Smooth muscle cell (in vitro differentiated cells): ENCODE data around the gene LRP2. TPM values are rescaled to one million over a fixed set of nuclear protein-coding genes. Genes with fewer than 3 reads are reported as not detected.

Experiments used
- DNase-seq: peaks from one replicate; lab custom pipeline; 2025; ENCODE audit not compliant: unreplicated experiment; lab: John Stamatoyannopoulos, UW
- H2AFZ ChIP-seq: fragments of 200-600 bp; sonication (generic); 2 replicates; pipeline ENCODE4 v1.6.0; 2016; ENCODE audit warnings: antibody characterized with exemption, low read depth, mild to moderate bottlenecking
- H3F3A ChIP-seq: fragments of 200-600 bp; sonication (generic); 2 replicates; pipeline ENCODE4 v1.6.0; 2017; ENCODE audit warnings: antibody characterized with exemption, low read depth
- H3K27ac ChIP-seq: fragments of 200-600 bp; sonication (generic); 2 replicates; pipeline ENCODE4 v1.5.1; 2016; ENCODE audit warnings: low read depth, mild to moderate bottlenecking
- H3K27me3 ChIP-seq: fragments of 200-600 bp; sonication (generic); 2 replicates; pipeline ENCODE4 v1.6.1; 2016; ENCODE audit warnings: low read depth, mild to moderate bottlenecking
- H3K36me3 ChIP-seq: fragments of 200-600 bp; sonication (generic); 2 replicates; pipeline ENCODE4 v1.5.1; 2016; ENCODE audit warnings: low read depth
- H3K4me1 ChIP-seq: fragments of 200-600 bp; sonication (generic); 2 replicates; pipeline ENCODE4 v1.5.1; 2016; ENCODE audit warnings: low read depth
- H3K4me2 ChIP-seq: fragments of 200-600 bp; sonication (generic); 2 replicates; pipeline ENCODE4 v1.6.0; 2016; ENCODE audit warnings: mild to moderate bottlenecking
- H3K4me3 ChIP-seq: fragments of 200-600 bp; sonication (generic); 2 replicates; pipeline ENCODE4 v1.5.1; 2016; ENCODE audit warnings: mild to moderate bottlenecking
- H3K79me2 ChIP-seq: fragments of 200-600 bp; sonication (generic); 2 replicates; pipeline ENCODE4 v1.6.0; 2016; ENCODE audit warnings: low read depth, mild to moderate bottlenecking
- H3K9ac ChIP-seq: fragments of 200-600 bp; sonication (generic); 2 replicates; pipeline ENCODE4 v1.6.0; 2016; ENCODE audit warnings: low read depth
- H3K9me3 ChIP-seq: fragments of 200-600 bp; sonication (generic); replicated peaks from 2 replicates; pipeline ENCODE4 v1.5.1; 2016; ENCODE audit warnings: low read depth
- H4K20me1 ChIP-seq: fragments of 200-600 bp; sonication (generic); 2 replicates; pipeline ENCODE4 v1.6.0; 2016; ENCODE audit warnings: low read depth
- WGBS: methylation state at CpG from one replicate; pipeline ENCODE4 v1.1.7; 2016; ENCODE audit warnings: low lambda C conversion rate; 5-methylcytosine and 5-hydroxymethylcytosine counted together
- polyA plus RNA-seq: library from polyadenylated mRNA; unstranded; fragments of >200 nt; fragmentation: Nextera tagmentation; extraction: Ambion mirVana; gene quantifications from 2 replicates; pipeline ENCODE4 v1.2.1, GENCODE V29; 2016
- total RNA-seq: library from RNA; depleted of rRNA; stranded (reverse); fragments of >200 nt; gene quantifications from 2 replicates; pipeline ENCODE4 v1.2.3, GENCODE V29; 2014
- TF ChIP-seq, protein P1 (sequence below): fragments of 200-600 bp; sonication (generic); IDR thresholded peaks from 2 replicates; pipeline ENCODE4 v1.5.1; 2017; ENCODE audit warnings: borderline replicate concordance, mild to moderate bottlenecking, antibody characterized with exemption; ENCODE audit not compliant: insufficient read depth, poor library complexity, severe bottlenecking

Gene LRP2
- total and polyA plus RNA-seq, 2 experiments from 2014 or later = 2.7 TPM; not detected in 1

DNA sequence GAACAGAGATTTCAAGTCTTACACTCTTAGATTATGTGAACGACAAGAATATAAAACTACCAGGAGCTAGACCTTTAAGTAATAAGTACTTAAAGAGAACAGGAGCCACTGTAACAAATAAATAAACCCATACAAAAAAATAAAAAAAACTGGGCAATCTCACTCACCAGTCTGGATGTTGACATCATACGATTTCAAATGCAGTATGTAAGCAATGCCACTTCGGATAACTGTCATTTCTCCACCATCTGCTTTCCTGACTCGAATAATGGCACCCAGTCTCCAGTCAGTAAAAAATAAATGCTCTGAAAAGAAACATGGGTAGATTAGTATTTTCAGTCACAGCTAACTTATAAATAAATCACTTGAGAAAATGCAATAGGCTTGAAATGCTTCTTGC, 115.1 kb downstream of the LRP2 start:
- Histone ChIP-seq H3F3A (no peaks in the 10 kb centered on the region), H3K27me3 (no peaks in the 10 kb centered on the region), H3K4me2 (no peak overlapping the region), H3K4me3 (no peak overlapping the region), H3K9ac (no peak overlapping the region), H2AFZ (no peak overlapping the region), H3K36me3 (no peaks in the 10 kb centered on the region), H4K20me1 (no peaks in the 10 kb centered on the region), H3K9me3 (no peaks in the 10 kb centered on the region), H3K79me2 (no peaks in the 10 kb centered on the region), H3K4me1 (no peaks in the 10 kb centered on the region), H3K27ac (no peak overlapping the region)
- TF ChIP-seq, protein P1, sequence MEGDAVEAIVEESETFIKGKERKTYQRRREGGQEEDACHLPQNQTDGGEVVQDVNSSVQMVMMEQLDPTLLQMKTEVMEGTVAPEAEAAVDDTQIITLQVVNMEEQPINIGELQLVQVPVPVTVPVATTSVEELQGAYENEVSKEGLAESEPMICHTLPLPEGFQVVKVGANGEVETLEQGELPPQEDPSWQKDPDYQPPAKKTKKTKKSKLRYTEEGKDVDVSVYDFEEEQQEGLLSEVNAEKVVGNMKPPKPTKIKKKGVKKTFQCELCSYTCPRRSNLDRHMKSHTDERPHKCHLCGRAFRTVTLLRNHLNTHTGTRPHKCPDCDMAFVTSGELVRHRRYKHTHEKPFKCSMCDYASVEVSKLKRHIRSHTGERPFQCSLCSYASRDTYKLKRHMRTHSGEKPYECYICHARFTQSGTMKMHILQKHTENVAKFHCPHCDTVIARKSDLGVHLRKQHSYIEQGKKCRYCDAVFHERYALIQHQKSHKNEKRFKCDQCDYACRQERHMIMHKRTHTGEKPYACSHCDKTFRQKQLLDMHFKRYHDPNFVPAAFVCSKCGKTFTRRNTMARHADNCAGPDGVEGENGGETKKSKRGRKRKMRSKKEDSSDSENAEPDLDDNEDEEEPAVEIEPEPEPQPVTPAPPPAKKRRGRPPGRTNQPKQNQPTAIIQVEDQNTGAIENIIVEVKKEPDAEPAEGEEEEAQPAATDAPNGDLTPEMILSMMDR = no peak
- 91% methylated on average over 4 of the region's 4 CpGs for WGBS
- DNase-seq = no peak

DNA sequence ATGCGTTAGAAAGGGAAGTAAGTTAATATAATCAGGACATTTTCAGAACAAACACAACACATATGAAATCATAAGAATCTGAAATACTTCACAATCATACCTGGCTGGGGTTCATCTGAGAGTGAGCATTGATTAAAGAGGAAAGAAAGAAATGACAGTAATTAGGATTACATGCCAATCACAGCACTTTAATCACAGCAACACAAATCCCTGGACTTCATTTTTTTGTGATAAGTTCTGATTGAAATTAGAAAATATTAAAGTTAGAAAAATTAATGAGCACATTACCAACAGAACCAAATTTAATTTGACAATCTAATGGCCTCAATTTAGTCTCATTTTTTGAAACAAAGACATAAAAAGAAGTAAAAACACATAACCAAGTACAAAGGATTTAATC, 121.9 kb downstream of the LRP2 start:
- 80% methylated on average over 1 of the region's 1 CpG for WGBS

DNA sequence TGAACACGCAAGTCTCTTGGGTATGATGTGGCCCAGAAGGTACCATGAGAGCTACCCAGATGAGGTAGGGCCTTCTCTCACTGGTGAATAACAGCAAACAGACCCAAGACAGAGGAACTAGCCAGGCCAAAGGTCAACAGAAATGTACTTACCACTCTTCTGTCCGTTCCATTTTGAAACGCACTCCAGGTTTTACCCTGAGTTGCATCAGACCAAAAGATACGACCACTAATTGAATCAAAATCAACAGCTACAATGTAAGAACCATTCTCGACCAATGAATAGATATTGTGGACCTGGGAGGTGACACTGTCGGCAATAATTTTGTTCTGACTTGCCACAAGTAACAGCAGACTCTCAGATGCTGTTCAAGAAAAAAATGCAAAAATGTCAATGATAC, 124.4 kb downstream of the LRP2 start:
- no peak overlapping the region for H3K4me3 ChIP-seq
- no peak overlapping the region for H3K27ac ChIP-seq
- no peak overlapping the region for H3K9ac ChIP-seq
- H3K4me1 ChIP-seq = no peaks in the 10 kb centered on the region
- TF ChIP-seq, protein P1 = no peak
- no peaks in the 10 kb centered on the region for H3K36me3 ChIP-seq
- no peaks in the 10 kb centered on the region for H3K9me3 ChIP-seq
- H4K20me1 ChIP-seq = no peaks in the 10 kb centered on the region
- 90% methylated on average over 6 of the region's 6 CpGs for WGBS
- H3K4me2 ChIP-seq = no peak overlapping the region
- H3F3A ChIP-seq = no peaks in the 10 kb centered on the region
- no peaks in the 10 kb centered on the region for H3K79me2 ChIP-seq
- peaks cover 2% of the 10 kb centered on the region for H3K27me3 ChIP-seq
- H2AFZ ChIP-seq = no peak overlapping the region
- DNase-seq = no peak

More for the DNA sequence above, 121.9 kb downstream of the LRP2 start:
- TF ChIP-seq, protein P1 = no peak
- Histone ChIP-seq H3K36me3 (no peaks in the 10 kb centered on the region), H3K4me1 (no peaks in the 10 kb centered on the region), H3F3A (no peaks in the 10 kb centered on the region), H3K9ac (no peak overlapping the region), H3K4me3 (no peak overlapping the region), H3K4me2 (no peak overlapping the region), H3K9me3 (no peaks in the 10 kb centered on the region), H2AFZ (no peak overlapping the region), H3K79me2 (no peaks in the 10 kb centered on the region), H3K27ac (no peak overlapping the region), H3K27me3 (no peaks in the 10 kb centered on the region), H4K20me1 (no peaks in the 10 kb centered on the region)
- DNase-seq = no peak

DNA sequence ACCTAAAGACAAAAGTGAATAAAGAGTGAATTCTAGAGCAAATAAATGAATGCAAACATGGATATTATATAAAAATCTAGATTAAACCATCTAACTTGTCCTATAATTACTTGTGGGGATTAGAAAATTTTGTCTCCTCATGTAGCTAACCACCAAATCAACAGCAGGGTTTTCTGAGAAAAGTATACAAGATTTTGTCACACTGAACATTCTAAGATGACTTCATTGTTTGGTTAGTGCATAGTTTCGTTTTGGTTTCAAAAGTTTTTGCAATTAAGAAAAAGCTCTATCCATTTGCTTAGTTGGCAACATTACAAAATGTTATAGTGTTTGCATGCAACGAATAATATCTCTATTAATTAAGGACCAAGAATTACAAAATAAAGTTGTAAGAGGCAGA, 125.0 kb downstream of the LRP2 start:
- H3K4me2 ChIP-seq = no peak overlapping the region
- H2AFZ ChIP-seq = no peak overlapping the region
- no peak for DNase-seq
- TF ChIP-seq, protein P1 = no peak
- H3K4me3 ChIP-seq = no peak overlapping the region
- H3F3A ChIP-seq = no peaks in the 10 kb centered on the region
- no peaks in the 10 kb centered on the region for H4K20me1 ChIP-seq
- no peaks in the 10 kb centered on the region for H3K36me3 ChIP-seq
- no peaks in the 10 kb centered on the region for H3K79me2 ChIP-seq
- H3K27me3 ChIP-seq = peaks cover 3% of the 10 kb centered on the region
- WGBS = 79% methylated on average over 2 of the region's 2 CpGs
- no peak overlapping the region for H3K27ac ChIP-seq
- H3K9ac ChIP-seq = no peak overlapping the region
- no peaks in the 10 kb centered on the region for H3K9me3 ChIP-seq
- H3K4me1 ChIP-seq = no peaks in the 10 kb centered on the region
